Activated CD8-positive, alpha-beta memory T cell treated with anti-CD3 and anti-CD28 coated beads, Interleukin-2, amount 10 ng/mL, durations not matched to agents 7 days and 5 days (primary cell): ENCODE results near the gene LITAFD. TPM values are rescaled to one million over a fixed set of nuclear protein-coding genes. Genes with fewer than 3 reads are reported as not detected.

Experiments
- ATAC-seq: fragments of 150-1000 bp; cut with Tn5 transposase; one replicate; pipeline ENCODE4 v1.10.0; 2021; ENCODE audit warnings: moderate library complexity
- CTCF ChIA-PET: fragments of 350-600 bp; sonication (Branson Sonifier 250); formaldehyde crosslinking; loops from one replicate; lab custom pipeline; 2021; ENCODE audit warnings: antibody characterized with exemption; lab: Charles Lee
- DNase-seq: peaks from one replicate; pipeline ENCODE4 v3.0.0-alpha.2; 2020
- H3K27ac Mint-ChIP-seq: one replicate; pipeline ENCODE4 v1.8.0; 2021; ENCODE audit warnings: mild to moderate bottlenecking, mixed read lengths
- H3K27me3 Mint-ChIP-seq: one replicate; pipeline ENCODE4 v1.8.0; 2021; ENCODE audit warnings: mixed read lengths
- H3K36me3 Mint-ChIP-seq: one replicate; pipeline ENCODE4 v1.8.0; 2021; ENCODE audit warnings: mild to moderate bottlenecking, mixed read lengths
- H3K4me1 Mint-ChIP-seq: one replicate; pipeline ENCODE4 v1.8.0; 2021; ENCODE audit warnings: mixed read lengths
- H3K4me3 Mint-ChIP-seq: one replicate; pipeline ENCODE4 v1.8.0; 2021; ENCODE audit warnings: mild to moderate bottlenecking, moderate library complexity, mixed read lengths
- H3K9me3 Mint-ChIP-seq: one replicate; pipeline ENCODE4 v1.8.0; 2022; ENCODE audit warnings: low read depth, mixed read lengths
- total RNA-seq, 2 experiments: library from RNA; stranded (reverse); gene quantifications; one replicate each; pipeline ENCODE4 v1.2.3, GENCODE V29; 2021

Gene LITAFD
- total RNA-seq, 2 experiments from 2014 or later, result not detected

GRCh38 chr16:8885674-8886592 lies 3.8 kb downstream of the LITAFD start:
- Mint-ChIP-seq H3K4me1 (peaks cover 16% of the 10 kb centered on the region), H3K4me3 (no peak overlapping the region), H3K27me3 (peaks cover 8% of the 10 kb centered on the region), H3K36me3 (peaks cover 3% of the 10 kb centered on the region), H3K27ac (peak overlapping the region; percentile 10), H3K9me3 (no peaks in the 10 kb centered on the region)
- DNase-seq (no peak), ATAC-seq (no peak)
- CTCF ChIA-PET, result interaction anchor here (0.8 to 1.5 kb wide), 3 partner anchors 17 to 319 kb away, joined by 3 to 4 read pairs (median 3); partner anchors contain the start of gene CARHSP1

- CTCF ChIA-PET, result interaction anchor here (1.2 kb wide), 1 partner anchor 320 kb away, joined by 4 read pairs; no protein-coding TSS in a partner anchor
- ATAC-seq, result no peak
- peaks cover 10% of the 10 kb centered on the region for H3K36me3 Mint-ChIP-seq
- H3K27ac Mint-ChIP-seq, result no peak overlapping the region
- peaks cover 24% of the 10 kb centered on the region for H3K4me1 Mint-ChIP-seq
- DNase-seq, result no peak
- no peaks in the 10 kb centered on the region for H3K9me3 Mint-ChIP-seq
- H3K27me3 Mint-ChIP-seq, result peaks cover 8% of the 10 kb centered on the region
- no peak overlapping the region for H3K4me3 Mint-ChIP-seq
Measured at GRCh38 chr16:8886593-8887430, 4.7 kb downstream of the LITAFD start.

GRCh38 chr16:8887431-8887765 lies 5.2 kb downstream of the LITAFD start:
- ATAC-seq (no peak), DNase-seq (no peak)
- H3K4me1 Mint-ChIP-seq, result peaks cover 28% of the 10 kb centered on the region
- no peaks in the 10 kb centered on the region for H3K9me3 Mint-ChIP-seq
- CTCF ChIA-PET, result interaction anchor here (1.1 to 1.2 kb wide), 2 partner anchors 21 to 320 kb away, joined by 3 to 4 read pairs; no protein-coding TSS in a partner anchor
- no peak overlapping the region for H3K27ac Mint-ChIP-seq
- H3K27me3 Mint-ChIP-seq, result peaks cover 8% of the 10 kb centered on the region
- peaks cover 14% of the 10 kb centered on the region for H3K36me3 Mint-ChIP-seq
- H3K4me3 Mint-ChIP-seq, result no peak overlapping the region

GRCh38 chr16:8887952-8888560 lies 5.9 kb downstream of the LITAFD start:
- Mint-ChIP-seq H3K9me3 (no peaks in the 10 kb centered on the region), H3K27ac (no peak overlapping the region), H3K27me3 (peaks cover 8% of the 10 kb centered on the region), H3K4me3 (no peak overlapping the region), H3K36me3 (peaks cover 14% of the 10 kb centered on the region), H3K4me1 (peaks cover 28% of the 10 kb centered on the region)
- CTCF ChIA-PET, result interaction anchor here (0.7 to 1.1 kb wide), 2 partner anchors 22 to 166 kb away, joined by 3 read pairs; no protein-coding TSS in a partner anchor
- ATAC-seq (no peak), DNase-seq (no peak)

GRCh38 chr16:8888951-8889892 lies 7.1 kb downstream of the LITAFD start:
- DNase-seq (no peak), ATAC-seq (no peak)
- Mint-ChIP-seq H3K9me3 (no peaks in the 10 kb centered on the region), H3K27me3 (peaks cover 8% of the 10 kb centered on the region), H3K4me3 (no peak overlapping the region), H3K36me3 (peaks cover 24% of the 10 kb centered on the region), H3K4me1 (peaks cover 28% of the 10 kb centered on the region), H3K27ac (no peak overlapping the region)
- CTCF ChIA-PET, result interaction anchor here (0.7 to 2.8 kb wide), 4 partner anchors 9 to 250 kb away, joined by 3 to 16 read pairs (median 3); no protein-coding TSS in a partner anchor

GRCh38 chr16:8889893-8890548 lies 7.9 kb downstream of the LITAFD start:
- ATAC-seq, result no peak
- H3K4me3 Mint-ChIP-seq, result no peak overlapping the region
- CTCF ChIA-PET, result interaction anchor here (1.3 to 2.8 kb wide), 4 partner anchors 10 to 249 kb away, joined by 3 to 16 read pairs (median 8); no protein-coding TSS in a partner anchor
- H3K27me3 Mint-ChIP-seq, result peaks cover 8% of the 10 kb centered on the region
- DNase-seq, result no peak
- H3K27ac Mint-ChIP-seq, result no peak overlapping the region
- H3K9me3 Mint-ChIP-seq, result no peaks in the 10 kb centered on the region
- peaks cover 28% of the 10 kb centered on the region for H3K4me1 Mint-ChIP-seq
- H3K36me3 Mint-ChIP-seq, result peaks cover 30% of the 10 kb centered on the region

GRCh38 chr16:8890549-8890921 lies 8.4 kb downstream of the LITAFD start:
- Mint-ChIP-seq H3K27me3 (peaks cover 5% of the 10 kb centered on the region), H3K4me1 (peaks cover 23% of the 10 kb centered on the region), H3K9me3 (no peaks in the 10 kb centered on the region), H3K36me3 (peaks cover 36% of the 10 kb centered on the region), H3K27ac (peak overlapping the region; percentile 84), H3K4me3 (no peak overlapping the region)
- ATAC-seq, result no peak
- CTCF ChIA-PET, result interaction anchor here (1.0 to 2.8 kb wide), 7 partner anchors 10 to 248 kb away, joined by 3 to 16 read pairs (median 7); no protein-coding TSS in a partner anchor
- DNase-seq, result no peak

GRCh38 chr16:8892101-8892575 lies 10.0 kb downstream of the LITAFD start:
- H3K4me3 Mint-ChIP-seq, result no peak overlapping the region
- CTCF ChIA-PET, result interaction anchor here (0.7 to 2.8 kb wide), 8 partner anchors 12 to 243 kb away, joined by 3 to 16 read pairs (median 7); partner anchors contain the start of gene CARHSP1
- DNase-seq (no peak), ATAC-seq (peak; percentile 13)
- H3K27me3 Mint-ChIP-seq, result no peaks in the 10 kb centered on the region
- peaks cover 44% of the 10 kb centered on the region for H3K36me3 Mint-ChIP-seq
- peaks cover 18% of the 10 kb centered on the region for H3K4me1 Mint-ChIP-seq
- H3K27ac Mint-ChIP-seq, result peak overlapping the region; percentile 84
- H3K9me3 Mint-ChIP-seq, result no peaks in the 10 kb centered on the region

GRCh38 chr16:8893426-8893825 lies 11.3 kb downstream of the LITAFD start:
- Mint-ChIP-seq H3K4me3 (no peak overlapping the region), H3K36me3 (peaks cover 55% of the 10 kb centered on the region), H3K27ac (no peak overlapping the region), H3K27me3 (no peaks in the 10 kb centered on the region), H3K4me1 (peaks cover 18% of the 10 kb centered on the region), H3K9me3 (no peaks in the 10 kb centered on the region)
- no peak for ATAC-seq
- CTCF ChIA-PET, result interaction anchor here (1.1 to 2.2 kb wide), 3 partner anchors 13 to 116 kb away, joined by 3 to 7 read pairs (median 4); no protein-coding TSS in a partner anchor
- no peak for DNase-seq

- Mint-ChIP-seq H3K27me3 (no peaks in the 10 kb centered on the region), H3K36me3 (peaks cover 59% of the 10 kb centered on the region), H3K27ac (no peak overlapping the region), H3K4me3 (no peak overlapping the region), H3K4me1 (peaks cover 18% of the 10 kb centered on the region), H3K9me3 (no peaks in the 10 kb centered on the region)
- ATAC-seq (no peak), DNase-seq (no peak)
- CTCF ChIA-PET, result interaction anchor here (0.7 to 2.2 kb wide), 4 partner anchors 14 to 157 kb away, joined by 3 to 7 read pairs (median 4); no protein-coding TSS in a partner anchor
Measured at GRCh38 chr16:8893976-8894690, 12.0 kb downstream of the LITAFD start.
